Erythroblast (primary cell): ENCODE measurements around the gene DHRSX.
"Not testable (repeated sequence)": the region's sequence is repeated elsewhere in the genome, so short reads cannot be mapped to it uniquely, and the experiment has no call there.

Experiments used
- DNase-seq, 2 experiments: peaks; one replicate each; lab custom pipeline; 2025; lab: John Stamatoyannopoulos, UW
- GATA1 ChIP-seq: IDR thresholded peaks from 2 replicates; pipeline ENCODE4 v1.6.1; 2011; ENCODE audit warnings: low read depth, mild to moderate bottlenecking, control low read depth, low read length, moderate library complexity
- POLR2A ChIP-seq: IDR thresholded peaks from 2 replicates; pipeline ENCODE4 v1.6.1; 2011; ENCODE audit warnings: mild to moderate bottlenecking, low read length

Gene DHRSX

DNA sequence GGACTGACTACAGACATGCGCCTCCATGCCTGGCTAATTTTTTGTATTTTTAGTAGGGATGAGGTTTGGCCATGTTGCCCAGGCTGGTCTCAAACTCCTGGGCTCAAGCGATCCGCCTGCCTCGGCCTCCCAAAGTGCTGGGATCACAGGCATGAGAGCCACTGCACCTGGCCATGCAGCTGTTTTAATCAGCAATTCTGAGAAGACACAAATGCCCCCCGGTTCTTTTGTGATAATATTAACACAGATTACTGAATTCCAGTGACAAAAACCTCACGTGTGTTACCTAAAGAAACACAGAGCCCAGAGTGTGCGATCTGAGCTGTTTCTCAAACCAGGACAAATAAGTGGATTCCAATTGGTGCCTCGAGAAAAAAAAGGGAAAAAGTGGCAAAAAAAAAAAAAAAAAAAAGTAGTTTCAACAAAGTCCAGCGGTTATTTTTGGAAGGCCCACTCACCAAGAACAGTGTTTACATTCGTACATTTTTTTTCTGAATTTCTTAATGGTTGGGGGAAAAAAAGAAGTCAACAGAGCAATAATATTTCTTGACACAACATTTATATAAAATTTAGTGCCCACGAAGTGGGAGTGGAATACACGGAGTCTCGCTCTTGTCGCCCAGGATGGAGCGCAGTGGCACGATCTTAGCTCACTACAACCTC, 17.2 kb downstream of the DHRSX start:
- no peak for TF ChIP-seq GATA1
- no peak for TF ChIP-seq POLR2A
- no peak for DNase-seq

DNA sequence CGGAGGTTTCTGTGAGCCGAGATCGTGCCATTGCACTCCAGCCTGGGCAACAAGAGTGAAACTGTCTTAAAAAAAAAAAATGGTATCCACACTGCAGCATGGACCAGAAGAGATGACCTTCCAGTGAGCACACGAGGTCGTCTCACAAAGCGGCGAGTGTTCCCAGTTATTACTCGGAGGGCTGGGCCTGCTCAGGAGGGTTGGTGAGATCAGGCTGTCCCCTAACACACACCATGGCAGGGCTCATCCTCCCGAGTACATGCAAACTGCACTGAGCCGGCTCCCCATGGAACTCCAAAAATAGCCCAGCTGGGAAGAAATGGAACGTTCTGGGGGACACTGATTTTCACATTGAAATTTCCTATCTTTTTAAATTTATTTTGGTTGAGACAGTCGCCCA, 19.2 kb downstream of the DHRSX start:
- DNase-seq, result not testable (repeated sequence)

DNA sequence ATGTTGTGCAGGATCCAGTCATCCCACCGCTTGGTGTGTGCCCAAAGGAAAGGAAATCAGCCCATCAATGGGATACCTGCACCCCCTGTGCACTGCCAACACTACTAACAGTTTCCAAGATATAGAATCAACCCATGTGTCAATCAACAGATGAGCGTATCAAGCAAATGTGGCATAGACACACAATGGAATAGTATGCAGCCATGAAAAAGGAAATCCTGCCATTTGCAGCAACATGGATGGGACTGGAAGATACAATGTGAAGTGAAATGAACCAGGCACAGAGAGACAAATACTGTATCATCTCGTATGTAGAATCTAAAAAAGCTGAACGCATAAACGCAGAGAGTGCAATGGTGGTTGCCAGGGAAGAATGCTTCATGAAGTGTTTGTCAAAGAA, 20.8 kb downstream of the DHRSX start:
- DNase-seq, result not testable (repeated sequence)

DNA sequence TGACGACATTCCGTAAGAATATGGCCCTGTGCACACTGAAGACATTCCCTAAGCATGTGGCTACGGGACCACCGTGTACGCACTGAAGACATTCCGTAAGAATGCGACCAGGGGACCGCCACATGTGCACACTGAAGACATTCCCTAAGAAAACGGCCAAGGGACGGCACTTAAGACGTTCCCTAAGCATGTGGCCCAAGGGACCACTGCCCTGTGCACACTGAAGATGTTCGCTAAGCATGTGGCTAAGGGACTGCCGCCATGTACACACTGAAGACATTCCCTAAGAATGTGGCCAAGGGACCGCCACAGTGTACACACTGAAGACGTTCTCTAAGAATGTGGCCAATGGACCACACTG, 21.4 kb downstream of the DHRSX start:
- no peak for DNase-seq
- TF ChIP-seq GATA1 (no peak), POLR2A (no peak)

DNA sequence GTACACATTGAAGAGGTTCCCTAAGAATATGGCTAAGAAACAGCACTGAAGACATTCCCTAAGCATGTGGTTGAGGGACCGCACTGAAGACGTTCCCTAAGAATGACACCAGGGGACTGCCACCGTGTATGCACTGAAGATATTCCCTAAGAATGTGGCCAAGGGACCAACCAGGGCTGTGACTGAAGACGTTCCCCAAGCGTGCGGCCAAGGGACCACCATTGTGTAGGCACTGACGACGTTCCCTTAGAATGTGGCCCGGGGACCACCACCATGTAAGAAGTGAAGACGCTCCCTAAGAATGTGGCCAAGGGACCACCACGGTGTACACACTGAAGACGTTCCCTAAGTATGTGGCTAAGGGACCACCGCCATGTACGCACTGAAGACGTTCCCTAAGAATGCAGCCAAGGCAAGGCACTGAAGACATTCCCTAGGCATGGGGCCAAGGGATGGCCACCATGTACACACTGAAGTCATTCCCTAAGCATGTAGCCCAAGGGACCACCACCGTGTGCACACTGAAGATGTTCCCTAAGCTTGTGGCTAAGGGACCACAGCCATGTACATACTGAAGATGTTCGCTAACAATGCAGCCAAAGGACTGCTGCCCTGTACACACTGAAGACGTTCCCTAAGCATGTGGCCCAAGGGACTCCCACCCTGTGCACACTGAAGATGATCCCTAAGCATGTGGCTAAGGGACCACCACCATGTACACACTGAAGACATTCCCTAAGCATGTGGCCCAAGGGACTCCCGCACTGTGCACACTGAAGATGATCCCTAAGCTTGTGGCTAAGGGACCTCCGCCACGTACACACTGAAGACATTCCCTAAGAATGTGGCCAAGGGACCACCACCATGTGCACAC, 22.0 kb downstream of the DHRSX start:
- TF ChIP-seq GATA1 (no peak), POLR2A (no peak)
- no peak for DNase-seq

DNA sequence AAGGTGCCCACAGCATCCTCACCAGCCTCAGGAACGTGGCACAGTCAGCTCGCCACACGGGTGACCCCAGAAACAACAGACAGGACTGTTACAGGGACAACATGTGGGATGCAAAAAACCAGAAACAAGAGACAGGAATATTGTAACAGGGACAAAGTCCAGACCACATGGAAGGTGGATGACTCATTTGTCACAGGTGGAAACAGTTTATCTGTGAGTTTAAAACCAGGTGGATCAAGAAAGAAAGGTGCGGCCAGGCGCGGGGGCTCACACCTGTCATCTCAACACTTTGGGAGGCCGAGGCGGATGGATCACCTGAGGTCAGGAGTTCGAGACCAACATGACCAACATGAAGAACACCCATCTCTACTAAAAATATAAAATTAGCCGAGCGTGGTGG, 23.5 kb downstream of the DHRSX start:
- DNase-seq, result not testable (repeated sequence)

DNA sequence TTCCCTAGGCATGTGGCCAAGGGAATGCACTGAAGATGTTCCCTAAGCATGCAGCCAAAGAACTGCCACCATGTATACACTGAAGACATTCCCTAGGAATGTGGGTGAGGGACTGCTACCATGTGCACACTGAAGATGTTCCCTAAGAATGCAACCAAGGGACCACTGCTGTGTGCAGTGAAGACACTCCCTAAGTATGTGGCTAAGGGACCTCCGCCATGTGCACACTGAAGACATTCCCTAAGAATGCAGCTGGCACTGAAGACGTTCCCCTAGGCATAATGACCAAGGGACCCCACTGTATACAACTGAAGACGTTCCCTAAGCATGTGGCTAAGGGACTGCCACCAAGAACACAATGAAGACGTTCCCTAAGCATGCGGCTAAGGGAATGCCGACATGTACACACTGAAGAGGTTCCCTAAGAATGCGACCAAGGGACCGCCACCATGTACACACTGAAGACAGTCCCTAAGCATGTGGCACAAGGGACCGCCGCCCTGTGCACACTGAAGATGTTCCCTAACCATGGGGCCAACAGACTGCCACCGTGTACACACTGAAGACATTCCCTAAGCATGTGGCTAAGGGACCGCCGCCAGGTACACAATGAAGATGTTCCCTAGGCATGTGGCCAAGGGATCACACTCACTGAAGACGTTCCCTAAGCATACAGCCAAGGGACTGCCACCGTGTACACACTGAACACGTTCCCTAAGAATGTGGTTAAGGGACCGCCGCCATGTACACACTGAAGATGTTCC, 25.6 kb downstream of the DHRSX start:
- TF ChIP-seq GATA1 (no peak), POLR2A (no peak)
- no peak for DNase-seq

DNA sequence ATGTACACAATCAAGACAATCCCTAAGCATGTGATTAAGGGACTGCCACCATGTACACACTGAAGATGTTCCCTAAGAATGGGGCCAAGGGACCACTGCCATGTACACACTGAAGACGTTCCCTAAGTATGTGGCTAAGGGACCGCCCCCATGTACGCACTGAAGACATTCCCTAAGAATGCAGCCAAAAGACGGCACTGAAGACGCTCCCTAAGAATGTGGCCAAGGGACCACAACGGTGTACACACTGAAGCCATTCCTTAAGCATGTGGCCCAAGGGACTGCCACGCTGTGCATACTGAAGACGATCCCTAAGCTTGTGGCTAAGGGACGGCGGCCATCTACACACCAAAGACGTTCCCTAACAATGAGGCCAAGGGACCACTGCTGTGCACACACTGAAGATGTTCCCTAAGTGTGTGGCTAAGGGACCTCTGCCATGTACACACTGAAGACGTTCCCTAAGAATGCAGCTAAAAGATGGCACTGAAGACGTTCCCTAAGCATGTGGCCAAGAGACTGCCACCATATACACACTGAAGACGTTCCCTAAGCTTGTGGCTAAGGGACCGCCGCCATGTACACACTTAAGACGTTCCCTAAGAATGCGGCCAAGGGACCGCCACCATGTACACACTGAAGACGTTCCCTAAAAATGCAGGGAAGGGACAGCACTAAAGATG, 26.4 kb downstream of the DHRSX start:
- no peak for DNase-seq
- TF ChIP-seq POLR2A (no peak), GATA1 (no peak)

DNA sequence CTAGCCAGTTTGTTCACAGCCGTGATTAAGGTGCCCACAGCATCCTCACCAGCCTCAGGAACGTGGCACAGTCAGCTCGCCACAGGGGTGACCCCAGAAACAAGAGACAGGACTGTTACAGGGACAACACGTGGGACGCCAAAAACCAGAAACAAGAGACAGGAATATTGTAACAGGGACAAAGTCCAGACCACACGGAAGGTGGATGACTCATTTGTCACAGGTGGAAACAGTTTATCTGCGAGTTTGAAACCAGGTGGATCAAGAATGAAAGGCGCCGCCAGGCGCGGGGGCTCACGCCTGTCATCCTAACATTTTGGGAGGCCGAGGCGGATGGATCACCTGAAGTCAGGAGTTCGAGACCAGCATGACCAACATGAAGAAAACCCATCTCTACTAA, 27.7 kb downstream of the DHRSX start:
- not testable (repeated sequence) for DNase-seq

DNA sequence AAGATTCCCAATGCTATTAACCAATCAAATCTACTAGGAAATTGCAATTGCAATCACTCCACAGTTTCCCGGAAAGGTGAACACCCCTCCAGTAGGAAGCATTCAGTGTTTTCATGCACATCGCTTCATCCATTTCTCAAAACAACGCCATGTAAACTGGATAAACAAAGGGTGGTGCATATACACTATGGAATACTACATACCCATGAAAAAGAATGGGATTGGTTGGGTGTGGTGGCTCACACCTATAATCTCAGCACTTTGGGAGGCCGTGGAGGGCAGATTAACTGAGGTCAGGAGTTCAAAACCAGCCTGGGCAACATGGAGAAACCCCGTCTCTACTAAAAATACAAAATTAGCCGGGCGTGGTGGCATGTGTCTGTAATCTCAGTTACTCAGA, 29.1 kb downstream of the DHRSX start:
- TF ChIP-seq GATA1 (no peak), POLR2A (no peak)
- no peak for DNase-seq

DNA sequence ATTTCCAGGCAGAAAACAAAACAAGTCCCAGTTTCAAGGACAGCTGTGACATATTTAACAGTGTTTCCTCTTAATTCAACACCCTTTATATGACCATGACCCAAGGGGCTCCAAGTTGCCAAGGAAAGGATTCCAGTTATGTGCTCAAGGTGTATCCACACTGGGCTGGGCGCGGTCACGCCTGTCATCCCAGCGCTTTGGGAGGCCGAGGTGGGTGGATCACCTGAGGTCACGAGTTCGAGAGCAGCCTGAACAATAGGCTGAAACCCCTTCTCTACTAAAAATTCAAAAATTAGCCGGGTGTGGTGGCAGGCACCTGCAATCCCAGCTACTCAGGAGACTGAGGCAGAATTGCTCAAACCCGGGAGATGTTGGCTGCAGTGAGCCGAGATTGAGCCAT, 29.6 kb downstream of the DHRSX start:
- DNase-seq, result not testable (repeated sequence)

DNA sequence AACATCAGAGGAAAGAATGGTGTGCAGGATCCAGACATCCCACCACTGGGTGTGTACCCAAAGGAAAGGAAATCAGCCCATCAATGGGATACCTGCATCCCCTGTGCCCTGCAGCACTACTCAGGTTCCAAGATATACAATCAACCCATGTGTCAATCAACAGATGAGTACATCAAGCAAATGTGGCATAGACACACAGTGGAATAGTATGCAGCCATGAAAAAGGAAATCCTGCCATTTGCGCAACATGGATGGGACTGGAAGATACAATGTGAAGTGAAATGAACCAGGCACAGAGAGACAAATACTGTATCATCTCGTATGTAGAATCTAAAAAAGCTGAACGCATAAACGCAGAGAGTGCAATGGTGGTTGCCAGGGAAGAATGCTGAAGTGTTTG, 30.9 kb downstream of the DHRSX start:
- not testable (repeated sequence) for DNase-seq

DNA sequence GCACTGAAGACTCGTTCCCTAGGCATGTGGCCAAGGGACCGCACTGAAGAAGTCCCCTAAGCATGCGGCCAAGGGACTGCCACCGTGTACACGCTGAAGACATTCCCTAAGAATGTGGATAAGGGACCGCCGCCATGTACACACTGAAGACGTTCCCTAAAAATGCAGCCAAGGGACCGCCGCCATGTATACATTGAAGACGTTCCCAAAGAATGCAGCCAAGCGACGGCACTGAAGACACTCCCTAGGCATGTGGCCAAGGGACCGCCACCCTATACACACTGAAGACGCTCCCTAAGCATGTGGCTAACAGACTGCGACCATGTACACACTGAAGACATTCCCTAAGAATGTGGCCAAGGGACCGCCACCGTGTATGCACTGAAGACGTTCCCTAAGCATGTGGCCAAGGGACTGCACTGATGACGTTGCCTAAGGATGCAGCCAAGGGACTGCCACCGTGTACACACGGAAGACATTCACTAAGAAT, 31.5 kb downstream of the DHRSX start:
- no peak for DNase-seq
- no peak for TF ChIP-seq POLR2A
- TF ChIP-seq GATA1, result no peak
